Activated CD8-positive, alpha-beta memory T cell treated with anti-CD3 and anti-CD28 coated beads, Interleukin-2, amount 50 U/mL, for 1 hour (primary cell): ENCODE data around the gene GRHL1.
"Not testable (repeated sequence)": the region's sequence is repeated elsewhere in the genome, so short reads cannot be mapped to it uniquely, and the experiment has no call there.

Experiments used
- DNase-seq: peaks from one replicate; pipeline ENCODE4 v3.0.0-alpha.2; 2020; ENCODE audit errors: extremely low read depth

GRHL1 gene

DNA sequence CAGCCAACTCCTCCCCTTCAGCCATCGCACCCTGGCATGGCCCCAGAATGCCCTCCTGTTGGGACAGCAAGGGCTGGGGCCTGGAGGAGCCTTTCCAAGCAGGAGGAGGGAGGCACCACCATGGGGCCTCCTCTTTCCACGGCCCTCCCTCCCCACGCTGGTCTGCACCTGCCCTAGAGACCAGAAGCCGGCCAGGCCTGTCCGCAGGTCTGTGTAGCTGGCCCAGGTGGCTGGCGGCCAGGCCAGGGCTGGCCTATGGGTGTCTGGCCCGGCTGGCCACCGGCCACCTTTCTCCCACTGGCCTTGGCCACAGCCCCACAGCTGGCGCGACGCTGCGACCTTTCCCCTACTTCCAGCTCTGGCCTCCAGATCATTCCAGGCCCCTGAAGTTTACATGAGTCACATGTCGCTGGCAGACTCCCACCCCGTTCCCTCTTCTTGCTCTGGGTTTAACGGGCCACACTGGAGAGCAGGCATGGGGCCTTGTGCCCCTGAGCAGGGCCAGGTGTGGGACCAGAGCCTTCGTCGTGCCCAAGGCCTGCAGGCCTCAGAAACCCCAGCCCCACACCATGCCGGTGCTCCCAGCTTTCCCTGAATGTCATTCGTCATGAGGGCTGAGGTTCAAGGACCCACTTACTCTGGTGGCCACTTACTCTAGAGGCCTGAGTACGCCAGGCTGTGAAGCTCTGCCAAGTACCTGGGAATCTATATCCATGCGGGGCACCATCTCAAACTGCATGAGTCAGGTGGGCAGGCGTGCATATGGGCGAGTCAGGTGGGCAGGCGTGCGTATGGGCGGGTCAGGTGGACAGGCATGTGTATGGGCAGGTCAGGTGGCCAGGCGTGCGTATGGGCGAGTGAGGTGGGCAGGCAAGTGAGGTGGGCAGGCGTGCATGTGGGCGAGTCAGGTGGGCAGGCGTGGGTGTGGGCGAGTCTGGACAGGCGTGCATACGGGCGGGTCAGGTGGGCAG, 58.6 kb downstream of the GRHL1 start:
- no peak for DNase-seq

DNA sequence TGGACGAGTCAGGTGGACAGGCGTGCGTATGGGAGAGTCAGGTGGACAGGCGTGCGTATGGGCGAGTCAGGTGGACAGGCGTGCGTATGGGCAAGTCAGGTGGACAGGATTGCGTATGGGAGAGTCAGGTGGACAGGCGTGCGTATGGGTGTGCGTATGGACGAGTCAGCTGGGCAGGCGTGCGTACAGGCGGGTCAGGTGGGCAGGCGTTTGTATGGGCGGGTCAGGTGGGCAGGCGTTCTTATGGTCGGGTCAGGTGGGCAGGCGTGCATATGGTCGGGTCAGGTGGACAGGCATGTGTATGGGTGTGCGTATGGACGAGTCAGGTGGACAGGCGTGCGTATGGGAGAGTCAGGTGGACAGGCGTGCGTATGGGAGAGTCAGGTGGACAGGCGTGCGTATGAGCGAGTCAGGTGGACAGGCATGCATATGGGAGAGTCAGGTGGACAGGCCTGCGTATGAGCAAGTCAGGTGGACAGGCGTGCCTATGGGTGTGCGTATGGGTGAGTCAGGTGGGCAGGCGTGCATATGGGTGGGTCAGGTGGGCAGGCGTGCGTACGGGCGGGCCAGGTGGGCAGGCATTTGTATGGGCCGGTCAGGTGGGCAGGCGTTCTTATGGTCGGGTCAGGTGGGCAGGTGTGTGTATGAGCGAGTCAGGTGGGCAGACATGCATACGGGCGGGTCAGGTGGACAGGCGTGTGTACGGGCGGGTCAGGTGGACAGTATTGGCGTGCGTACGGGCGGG, 59.5 kb downstream of the GRHL1 start:
- not testable (repeated sequence) for DNase-seq

DNA sequence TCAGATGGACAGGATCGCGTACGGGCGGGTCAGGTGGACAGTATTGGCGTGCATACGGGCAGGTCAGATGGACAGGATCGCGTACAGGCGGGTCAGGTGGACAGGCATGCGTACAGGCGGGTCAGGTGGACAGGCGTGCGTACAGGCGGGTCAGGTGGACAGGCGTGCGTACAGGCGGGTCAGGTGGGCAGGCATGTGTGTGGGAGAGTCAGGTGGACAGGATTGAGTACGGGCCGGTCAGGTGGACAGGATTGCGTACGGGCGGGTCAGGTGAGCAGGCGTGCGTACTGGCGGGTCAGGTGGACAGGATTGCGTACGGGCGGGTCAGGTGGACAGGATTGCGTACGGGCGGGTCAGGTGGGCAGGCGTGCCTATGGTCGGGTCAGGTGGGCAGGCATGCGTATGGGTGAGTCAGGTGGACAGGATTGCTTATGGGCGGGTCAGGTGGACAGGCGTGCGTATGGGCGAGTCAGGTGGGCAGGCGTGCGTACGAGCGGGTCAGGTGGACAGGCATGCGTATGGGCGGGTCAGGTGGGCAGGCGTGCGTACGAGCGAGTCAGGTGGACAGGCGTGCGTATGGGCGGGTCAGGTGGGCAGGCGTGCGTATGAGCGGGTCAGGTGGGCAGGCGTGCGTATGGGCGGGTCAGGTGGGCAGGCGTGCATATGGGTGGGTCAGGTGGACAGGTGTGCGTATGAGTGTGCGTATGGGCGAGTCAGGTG, 60.3 kb downstream of the GRHL1 start:
- not testable (repeated sequence) for DNase-seq

DNA sequence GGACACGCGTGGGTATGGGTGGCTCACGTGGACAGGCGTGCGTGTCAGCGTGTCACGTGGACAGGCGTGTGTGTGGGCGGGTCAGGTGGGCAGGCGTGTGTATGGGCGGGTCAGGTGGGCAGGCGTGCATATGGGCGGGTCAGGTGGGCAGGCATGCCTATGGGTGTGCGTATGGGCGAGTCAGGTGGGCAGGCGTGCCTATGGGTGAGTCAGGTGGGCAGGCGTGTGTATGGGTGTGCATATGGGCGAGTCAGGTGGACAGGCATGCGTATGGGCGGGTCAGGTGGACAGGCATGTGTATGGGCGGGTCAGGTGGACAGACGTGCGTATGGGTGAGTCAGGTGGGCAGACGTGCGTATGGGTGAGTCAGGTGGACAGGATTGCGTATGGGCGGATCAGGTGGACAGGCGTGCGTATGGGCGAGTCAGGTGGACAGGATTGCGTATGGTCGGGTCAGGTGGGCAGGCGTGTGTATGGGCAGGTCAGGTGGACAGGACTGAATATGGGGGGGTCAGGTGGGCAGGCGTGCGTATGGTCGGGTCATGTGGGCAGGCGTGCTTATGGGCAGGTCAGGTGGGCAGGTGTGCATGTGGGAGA, 61.0 kb downstream of the GRHL1 start:
- not testable (repeated sequence) for DNase-seq

DNA sequence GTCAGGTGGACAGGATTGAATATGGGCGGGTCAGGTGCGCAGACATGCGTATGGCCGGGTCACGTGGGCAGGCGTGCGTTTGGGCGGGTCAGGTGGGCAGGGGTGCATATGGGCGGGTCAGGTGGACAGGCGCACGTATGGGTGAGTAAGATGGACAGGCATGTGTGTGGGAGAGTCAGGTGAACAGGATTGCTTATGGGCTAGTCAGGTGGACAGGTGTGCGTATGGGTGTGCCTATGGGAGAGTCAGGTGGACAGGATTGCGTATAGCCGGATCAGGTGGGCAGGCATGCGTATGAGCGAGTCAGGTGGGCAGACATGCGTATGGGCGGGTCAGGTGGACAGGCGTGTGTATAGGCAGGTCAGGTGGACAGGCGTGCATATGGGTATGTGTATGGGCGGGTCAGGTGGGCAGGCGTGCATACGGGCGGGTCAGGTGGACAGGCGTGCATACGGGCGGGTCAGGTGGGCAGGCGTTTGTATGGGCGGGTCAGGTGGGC, 61.5 kb downstream of the GRHL1 start:
- no peak for DNase-seq

DNA sequence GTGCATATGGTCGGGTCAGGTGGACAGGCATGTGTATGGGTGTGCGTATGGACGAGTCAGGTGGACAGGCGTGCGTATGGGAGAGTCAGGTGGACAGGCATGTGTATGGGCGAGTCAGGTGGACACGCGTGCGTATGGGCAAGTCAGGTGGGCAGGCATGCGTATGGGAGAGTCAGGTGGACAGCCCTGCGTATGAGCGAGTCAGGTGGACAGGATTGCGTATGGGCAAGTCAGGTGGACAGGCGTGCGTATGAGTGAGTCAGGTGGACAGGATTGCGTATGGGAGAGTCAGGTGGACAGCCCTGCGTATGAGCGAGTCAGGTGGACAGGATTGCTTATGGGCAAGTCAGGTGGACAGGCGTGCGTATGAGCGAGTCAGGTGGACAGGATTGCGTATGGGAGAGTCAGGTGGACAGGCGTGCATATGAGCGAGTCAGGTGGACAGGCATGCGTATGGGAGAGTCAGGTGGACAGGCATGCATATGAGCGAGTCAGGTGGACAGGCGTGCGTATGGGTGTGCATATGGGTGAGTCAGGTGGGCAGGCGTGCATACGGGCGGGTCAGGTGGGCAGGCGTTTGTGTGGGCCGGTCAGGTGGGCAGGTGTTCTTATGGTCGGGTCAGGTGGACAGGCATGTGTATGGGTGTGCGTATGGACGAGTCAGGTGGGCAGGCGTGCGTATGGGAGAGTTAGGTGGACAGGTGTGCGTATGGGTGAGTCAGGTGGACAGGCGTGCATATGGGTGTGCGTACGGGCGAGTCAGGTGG, 62.3 kb downstream of the GRHL1 start:
- not testable (repeated sequence) for DNase-seq

DNA sequence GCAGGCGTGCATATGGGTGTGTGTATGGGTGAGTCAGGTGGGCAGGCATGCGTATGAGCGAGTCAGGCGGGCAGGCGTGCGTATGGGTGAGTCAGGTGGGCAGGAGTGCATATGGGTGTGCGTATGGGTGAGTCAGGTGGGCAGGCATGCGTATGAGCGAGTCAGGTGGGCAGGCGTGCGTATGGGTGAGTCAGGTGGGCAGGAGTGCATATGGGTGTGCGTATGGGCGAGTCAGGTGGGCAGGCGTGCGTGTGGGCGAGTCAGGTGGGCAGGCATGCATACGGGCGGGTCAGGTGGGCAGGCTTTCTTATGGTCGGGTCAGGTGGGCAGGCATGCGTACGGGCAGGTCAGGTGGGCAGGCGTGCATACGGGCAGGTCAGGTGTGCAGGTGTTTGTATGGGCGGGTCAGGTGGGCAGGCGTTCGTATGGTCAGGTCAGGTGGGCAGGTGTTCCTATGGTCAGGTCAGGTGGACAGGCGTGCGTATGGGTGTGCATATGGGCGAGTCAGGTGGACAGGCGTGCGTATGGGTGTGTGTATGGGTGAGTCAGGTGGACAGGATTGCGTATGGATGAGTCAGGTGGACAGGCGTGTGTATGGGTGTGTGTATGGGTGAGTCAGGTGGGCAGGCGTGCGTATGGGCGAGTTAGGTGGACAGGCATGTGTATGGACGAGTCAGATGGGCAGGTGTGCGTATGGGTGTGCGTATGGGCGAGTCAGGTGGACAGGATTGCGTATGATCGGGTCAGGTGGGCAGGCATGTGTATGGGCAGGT, 63.1 kb downstream of the GRHL1 start:
- DNase-seq, result no peak

DNA sequence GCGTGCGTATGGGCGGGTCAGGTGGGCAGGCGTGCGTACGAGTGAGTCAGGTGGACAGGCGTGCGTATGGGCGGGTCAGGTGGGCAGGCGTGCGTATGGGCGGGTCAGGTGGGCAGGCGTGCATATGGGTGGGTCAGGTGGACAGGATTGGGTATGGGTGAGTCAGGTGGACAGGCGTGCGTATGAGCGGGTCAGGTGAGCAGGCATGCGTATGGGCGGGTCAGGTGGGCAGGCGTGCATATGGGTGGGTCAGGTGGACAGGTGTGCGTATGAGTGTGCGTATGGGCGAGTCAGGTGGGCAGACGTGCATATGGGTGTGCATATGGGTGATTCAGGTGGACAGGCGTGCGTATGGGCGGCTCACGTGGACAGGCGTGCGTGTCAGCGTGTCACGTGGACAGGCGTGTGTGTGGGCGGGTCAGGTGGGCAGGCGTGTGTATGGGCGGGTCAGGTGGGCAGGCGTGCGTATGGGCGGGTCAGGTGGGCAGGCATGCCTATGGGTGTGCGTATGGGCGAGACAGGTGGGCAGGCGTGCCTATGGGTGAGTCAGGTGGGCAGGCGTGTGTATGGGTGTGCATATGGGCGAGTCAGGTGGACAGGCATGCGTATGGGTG, 64.0 kb downstream of the GRHL1 start:
- DNase-seq, result not testable (repeated sequence)

DNA sequence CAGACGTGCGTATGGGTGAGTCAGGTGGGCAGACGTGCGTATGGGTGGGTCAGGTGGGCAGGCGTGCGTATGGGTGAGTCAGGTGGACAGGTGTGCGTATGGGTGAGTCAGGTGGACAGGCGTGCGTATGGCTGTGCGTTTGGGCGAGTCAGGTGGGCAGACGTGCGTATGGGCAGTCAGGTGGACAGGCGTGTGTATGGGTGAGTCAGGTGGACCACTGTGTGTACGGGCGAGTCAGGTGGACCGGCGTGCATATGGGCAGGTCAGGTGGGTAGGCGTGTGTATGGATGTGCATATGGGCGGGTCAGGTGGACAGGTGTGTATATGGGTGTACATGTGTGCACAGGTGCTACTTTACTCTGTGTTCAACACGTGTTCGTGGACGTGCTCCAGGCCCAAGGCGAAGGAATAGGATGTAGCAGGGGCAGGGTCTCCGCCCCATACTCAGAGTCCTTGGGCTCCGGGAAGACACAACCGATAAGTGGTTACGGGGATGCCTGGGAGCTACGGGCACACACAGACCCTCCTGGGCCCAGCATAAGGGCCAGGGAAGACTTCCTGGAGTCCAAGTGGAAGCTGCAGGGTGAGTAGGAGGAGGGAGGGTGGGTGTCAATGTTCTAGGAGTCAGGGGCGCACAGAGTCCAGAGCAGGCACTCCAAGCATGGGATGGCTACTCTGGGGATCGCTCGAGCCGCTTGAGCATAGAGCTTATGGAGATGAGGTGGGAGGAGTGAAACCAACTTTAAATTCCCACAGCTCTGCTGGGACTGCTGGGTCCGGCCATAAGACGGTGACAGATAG, 64.7 kb downstream of the GRHL1 start:
- DNase-seq, result no peak

DNA sequence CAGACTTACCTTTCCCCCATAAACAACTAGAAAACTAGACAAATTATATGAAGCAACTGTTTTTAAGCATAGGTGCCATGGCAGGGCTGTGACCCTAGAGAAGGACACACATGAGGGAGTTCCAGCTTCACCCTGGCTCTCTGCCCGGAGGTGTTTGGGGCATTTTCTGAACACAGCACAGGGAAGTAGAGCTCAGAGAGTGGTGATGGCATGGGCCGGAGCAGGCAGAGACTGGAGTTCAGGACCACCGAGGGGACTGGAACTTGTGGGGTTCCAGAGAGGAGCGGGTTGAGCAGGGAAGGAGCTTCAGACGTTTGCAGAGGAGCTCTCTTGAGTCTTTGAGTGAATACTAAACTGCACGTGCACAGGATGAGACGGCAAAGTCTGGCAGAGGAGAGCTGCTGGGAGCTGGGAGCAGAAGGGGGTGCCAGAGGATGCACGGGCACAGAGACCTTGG, 65.3 kb downstream of the GRHL1 start:
- DNase-seq, result no peak

DNA sequence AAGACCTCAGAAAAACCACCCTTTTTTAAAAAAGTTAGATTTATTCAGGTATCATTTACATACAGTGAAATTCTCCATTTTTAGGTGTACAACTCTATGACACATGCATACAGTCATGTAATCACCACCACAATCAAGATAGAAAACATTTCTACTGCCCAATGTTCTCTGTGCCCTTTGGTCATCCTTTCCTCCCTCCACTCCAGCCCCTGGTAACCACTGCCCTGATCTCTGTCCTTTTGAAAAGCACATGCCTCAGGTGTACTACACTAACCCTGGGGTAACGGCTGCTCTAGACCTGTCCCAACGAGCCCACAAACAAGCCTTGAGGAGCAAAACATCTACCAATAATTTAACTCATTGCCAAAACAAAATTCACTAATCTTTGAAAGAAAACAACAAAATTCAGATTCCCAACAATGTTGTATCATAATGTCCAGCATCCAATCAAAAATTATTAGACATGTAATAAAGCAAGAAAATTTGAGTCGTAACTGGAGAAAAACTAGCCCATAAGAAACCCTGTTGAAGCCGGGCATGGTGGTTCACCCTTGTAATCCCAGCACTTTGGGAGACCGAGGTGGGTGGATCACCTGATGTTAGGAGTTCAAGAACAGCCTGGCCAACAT, 65.9 kb downstream of the GRHL1 start:
- no peak for DNase-seq

DNA sequence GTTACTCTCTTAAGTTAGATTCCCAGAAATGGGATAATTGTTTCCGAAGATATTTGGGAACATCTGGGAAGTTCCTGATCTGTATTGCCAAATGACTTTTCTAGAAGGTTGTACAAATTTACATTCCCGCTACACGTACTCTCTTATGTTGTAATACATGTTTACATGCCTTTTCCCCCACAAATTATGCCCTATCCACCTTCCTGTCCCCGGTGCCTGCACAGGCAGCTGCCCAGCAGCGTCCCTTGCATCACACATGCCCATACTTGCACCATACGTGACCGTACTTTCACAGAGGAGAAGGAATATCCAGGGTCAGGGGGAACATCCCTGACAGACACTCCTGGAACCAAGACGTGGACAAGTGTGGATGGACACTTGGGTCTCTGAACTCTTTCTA, 67.7 kb downstream of the GRHL1 start:
- DNase-seq, result no peak

DNA sequence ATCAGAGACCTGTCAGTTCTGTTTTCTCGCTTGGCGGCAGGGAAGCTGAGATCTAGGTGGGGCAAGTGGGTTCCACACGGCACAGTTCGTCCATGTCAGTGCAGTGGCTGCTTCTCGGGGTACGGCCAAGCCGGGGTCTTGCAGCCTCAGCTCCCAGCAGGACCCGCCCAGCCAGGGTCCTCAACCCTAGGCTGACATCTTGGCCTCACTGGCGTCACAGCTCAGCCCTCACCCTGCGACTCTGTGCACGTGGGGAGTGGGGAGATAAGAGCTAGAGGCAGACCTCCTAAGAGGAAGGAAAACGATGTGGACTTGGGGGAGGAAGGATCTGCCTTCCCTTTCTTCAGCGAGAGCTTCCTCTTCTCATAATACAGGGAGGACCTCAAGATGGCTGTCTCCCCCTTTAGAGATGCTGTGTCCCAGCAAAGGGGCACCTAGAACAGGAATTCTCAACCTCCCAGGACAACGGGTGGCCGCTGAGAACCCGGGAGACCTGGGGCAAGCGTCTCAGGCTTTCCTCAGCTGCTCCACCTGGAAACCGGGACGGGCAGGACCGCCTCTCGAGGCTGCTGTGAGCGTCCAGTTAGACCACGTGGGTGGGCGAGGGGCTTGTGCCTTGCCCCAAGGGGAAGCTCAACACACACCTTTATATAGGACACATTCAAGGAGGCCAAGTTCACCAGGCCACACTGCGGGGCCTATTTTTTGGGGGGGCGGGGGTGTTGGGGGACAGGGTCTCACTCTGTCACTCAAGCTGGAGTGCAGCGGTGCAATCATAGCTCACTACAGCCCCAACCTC, 68.3 kb downstream of the GRHL1 start:
- no peak for DNase-seq

DNA sequence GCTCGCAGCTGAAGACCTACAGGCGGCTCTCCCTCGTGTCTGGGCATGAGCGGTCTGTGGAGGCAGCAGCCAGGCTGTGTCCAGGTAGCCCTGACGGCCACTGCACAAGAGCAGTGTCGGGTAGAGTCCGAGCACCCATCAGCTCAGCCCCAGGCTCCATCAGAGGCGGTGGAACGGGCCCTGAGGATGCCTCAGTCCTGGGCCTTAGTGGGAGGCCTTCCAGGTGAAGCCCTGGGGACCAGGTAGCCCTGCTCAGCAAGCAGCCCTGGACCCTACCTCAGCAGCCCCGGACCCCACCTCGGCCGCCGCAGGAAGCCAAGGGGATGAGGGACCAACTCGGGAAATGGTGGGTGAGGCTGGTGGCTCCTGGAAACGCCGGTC, 70.5 kb downstream of the GRHL1 start:
- DNase-seq, result no peak

DNA sequence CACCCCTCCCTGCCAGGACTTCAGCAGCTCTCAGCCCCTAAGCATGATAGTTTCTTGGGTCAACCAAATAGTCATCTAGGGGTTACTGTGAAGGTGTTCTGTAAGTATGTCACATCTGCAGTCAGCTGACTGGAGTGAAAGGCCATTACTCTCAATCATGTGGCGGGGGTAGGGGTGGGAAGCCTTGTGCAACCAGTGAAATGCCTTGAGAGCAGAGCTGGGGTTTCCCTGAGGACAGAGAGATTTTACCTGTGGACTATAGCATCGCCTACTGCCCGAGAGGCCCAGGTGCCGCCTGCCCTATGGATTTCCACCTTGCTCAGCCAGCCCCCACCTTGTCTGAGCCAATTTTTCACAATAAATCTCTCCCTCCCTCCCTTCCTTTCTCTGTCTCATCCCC, 71.0 kb downstream of the GRHL1 start:
- DNase-seq, result no peak

DNA sequence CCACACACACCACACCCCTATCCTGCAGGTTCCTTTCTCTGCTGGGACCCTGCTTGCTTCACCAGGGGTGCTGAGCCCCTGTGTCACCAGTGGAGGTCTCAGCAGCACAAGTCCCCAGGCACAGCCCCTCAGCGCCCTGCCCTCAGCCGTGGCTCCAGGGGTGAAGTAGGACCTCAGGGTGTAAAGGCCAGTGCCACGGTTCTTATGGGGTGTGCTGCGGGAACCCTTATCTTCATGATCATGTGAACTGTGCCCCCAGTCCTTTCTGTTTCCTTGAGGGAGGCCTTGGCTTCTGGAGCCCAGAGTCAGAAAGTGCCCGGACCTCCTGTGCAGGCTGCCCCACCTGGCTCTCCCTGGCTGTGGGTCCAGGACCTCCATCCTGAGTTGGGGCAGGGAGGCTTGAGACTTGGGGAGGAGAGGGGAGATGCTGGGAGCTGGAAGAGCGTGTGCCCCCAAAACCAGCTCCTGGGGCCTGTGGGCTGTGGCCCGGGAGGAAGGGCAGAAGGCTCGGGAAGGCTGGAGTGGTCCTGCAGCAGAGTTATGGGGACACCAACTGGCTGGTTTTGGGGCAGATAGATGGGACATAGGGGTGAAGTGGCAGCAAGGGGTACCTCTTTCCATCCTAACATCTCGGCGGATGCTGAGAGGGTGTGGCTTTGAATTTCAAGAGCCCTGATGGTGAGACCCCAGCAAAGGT, 71.6 kb downstream of the GRHL1 start:
- DNase-seq, result no peak
